ENCODE results near the gene CDKN3. TPM values are rescaled to one million over a fixed set of nuclear protein-coding genes. Genes with fewer than 3 reads are reported as not detected.
"Not testable (repeated sequence)": the region's sequence is repeated elsewhere in the genome, so short reads cannot be mapped to it uniquely, and the experiment has no call there.

CDKN3 gene
- total RNA-seq, 2 donors from 2014 or later, result 3.6 to 11.1 TPM

- no peaks in the 10 kb centered on the region for H3K27me3 ChIP-seq
- no peaks in the 10 kb centered on the region for H3K9me3 ChIP-seq
- TF ChIP-seq, protein P1, sequence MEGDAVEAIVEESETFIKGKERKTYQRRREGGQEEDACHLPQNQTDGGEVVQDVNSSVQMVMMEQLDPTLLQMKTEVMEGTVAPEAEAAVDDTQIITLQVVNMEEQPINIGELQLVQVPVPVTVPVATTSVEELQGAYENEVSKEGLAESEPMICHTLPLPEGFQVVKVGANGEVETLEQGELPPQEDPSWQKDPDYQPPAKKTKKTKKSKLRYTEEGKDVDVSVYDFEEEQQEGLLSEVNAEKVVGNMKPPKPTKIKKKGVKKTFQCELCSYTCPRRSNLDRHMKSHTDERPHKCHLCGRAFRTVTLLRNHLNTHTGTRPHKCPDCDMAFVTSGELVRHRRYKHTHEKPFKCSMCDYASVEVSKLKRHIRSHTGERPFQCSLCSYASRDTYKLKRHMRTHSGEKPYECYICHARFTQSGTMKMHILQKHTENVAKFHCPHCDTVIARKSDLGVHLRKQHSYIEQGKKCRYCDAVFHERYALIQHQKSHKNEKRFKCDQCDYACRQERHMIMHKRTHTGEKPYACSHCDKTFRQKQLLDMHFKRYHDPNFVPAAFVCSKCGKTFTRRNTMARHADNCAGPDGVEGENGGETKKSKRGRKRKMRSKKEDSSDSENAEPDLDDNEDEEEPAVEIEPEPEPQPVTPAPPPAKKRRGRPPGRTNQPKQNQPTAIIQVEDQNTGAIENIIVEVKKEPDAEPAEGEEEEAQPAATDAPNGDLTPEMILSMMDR (IDR thresholded peaks at IDR 0.05), result no peak
- H3K27ac ChIP-seq, result no peak overlapping the region
- H3K36me3 ChIP-seq, result no peaks in the 10 kb centered on the region
- H3K4me3 ChIP-seq, result no peak overlapping the region
- DNase-seq (ENCODE audit: low spot score), result no peak
- H3K4me1 ChIP-seq, result no peaks in the 10 kb centered on the region
Observed at GRCh38 chr14:54451961-54452360, 55.2 kb downstream of the CDKN3 start.

GRCh38 chr14:54453252-54453651 is 56.4 kb downstream of the CDKN3 start:
- TF ChIP-seq, protein P1 (IDR thresholded peaks at IDR 0.05), result no peak
- H3K27ac ChIP-seq, result no peak overlapping the region
- H3K27me3 ChIP-seq, result no peaks in the 10 kb centered on the region
- no peak overlapping the region for H3K4me3 ChIP-seq
- no peak for DNase-seq (ENCODE audit: low spot score)
- H3K36me3 ChIP-seq, result no peaks in the 10 kb centered on the region
- H3K4me1 ChIP-seq, result no peaks in the 10 kb centered on the region
- H3K9me3 ChIP-seq, result no peaks in the 10 kb centered on the region

DNA sequence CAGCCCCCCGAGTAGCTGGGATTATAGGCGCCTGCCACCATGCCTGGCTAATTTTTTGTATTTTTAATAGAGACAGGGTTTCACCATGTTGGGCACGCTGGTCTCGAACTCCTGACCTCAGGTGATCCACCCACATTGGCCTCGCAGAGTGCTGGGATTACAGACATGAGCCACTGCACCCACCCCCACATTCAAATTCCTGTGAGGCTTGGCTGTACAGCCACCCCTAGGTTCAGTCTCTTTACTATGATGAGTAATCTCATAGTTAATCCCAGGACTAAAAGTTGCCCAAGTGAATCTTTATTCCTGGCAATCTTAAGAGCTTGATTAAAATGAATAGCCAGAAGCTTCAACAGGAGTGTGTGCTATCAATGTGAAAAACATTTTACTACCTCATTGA is 57.2 kb downstream of the CDKN3 start:
- H3K36me3 ChIP-seq; H3K4me1 ChIP-seq; DNase-seq (ENCODE audit: low spot score); H3K27ac ChIP-seq; H3K27me3 ChIP-seq; H3K4me3 ChIP-seq; H3K9me3 ChIP-seq: not testable (repeated sequence)

GRCh38 chr14:54455363-54455762 is 58.6 kb downstream of the CDKN3 start:
- Histone ChIP-seq H3K27ac (no peak overlapping the region), H3K9me3 (no peaks in the 10 kb centered on the region), H3K4me3 (no peak overlapping the region), H3K27me3 (no peaks in the 10 kb centered on the region), H3K4me1 (no peaks in the 10 kb centered on the region), H3K36me3 (no peaks in the 10 kb centered on the region)
- TF ChIP-seq, protein P1 (IDR thresholded peaks at IDR 0.05), result no peak
- no peak for DNase-seq (ENCODE audit: low spot score)

DNA sequence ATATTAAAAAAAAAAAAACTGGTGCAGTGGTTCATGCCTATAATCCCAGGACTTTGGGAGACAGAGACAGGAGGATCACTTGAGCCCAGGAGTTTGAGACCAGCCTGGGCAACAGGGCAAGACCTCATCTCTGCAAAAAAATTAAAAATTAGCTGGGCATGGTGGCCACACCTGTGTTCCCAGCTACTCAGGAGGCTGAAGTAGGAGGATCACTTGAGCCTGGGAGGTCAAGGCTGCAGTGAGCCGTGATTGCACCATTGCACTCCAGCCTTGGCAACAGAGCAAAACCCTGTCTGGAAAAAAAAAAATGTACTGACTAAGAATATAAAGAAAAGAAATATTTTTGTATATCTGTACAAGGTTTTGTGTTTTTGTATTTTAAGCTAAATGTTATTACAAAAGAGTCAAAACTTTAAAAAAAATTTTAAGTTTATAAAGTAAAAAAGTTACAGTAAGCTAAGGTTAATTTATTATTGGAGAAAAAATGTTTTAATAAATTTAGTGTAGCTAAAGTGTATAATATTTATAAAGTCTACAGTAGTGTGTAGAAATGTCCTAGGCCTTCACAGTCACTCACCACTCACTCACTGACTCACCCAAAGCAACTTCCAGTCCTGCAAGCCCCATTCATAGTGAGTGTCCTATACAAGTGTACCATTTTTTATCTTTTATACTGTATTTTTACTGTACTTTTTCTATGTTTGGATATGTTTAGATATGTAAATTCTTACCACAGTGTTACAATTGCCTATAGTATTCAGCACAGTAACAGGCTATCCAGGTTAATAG is 60.2 kb downstream of the CDKN3 start:
- not testable (repeated sequence) for H3K9me3 ChIP-seq; H3K4me3 ChIP-seq; H3K27ac ChIP-seq; H3K36me3 ChIP-seq; H3K27me3 ChIP-seq; H3K4me1 ChIP-seq; DNase-seq (ENCODE audit: low spot score)

- Histone ChIP-seq H3K4me1 (no peaks in the 10 kb centered on the region), H3K36me3 (no peaks in the 10 kb centered on the region), H3K27me3 (no peaks in the 10 kb centered on the region), H3K27ac (no peak overlapping the region), H3K9me3 (no peaks in the 10 kb centered on the region), H3K4me3 (no peak overlapping the region)
- TF ChIP-seq, protein P1 (IDR thresholded peaks at IDR 0.05), result no peak
- DNase-seq (ENCODE audit: low spot score), result no peak
Observed at GRCh38 chr14:54457609-54457996, 60.8 kb downstream of the CDKN3 start.

DNA sequence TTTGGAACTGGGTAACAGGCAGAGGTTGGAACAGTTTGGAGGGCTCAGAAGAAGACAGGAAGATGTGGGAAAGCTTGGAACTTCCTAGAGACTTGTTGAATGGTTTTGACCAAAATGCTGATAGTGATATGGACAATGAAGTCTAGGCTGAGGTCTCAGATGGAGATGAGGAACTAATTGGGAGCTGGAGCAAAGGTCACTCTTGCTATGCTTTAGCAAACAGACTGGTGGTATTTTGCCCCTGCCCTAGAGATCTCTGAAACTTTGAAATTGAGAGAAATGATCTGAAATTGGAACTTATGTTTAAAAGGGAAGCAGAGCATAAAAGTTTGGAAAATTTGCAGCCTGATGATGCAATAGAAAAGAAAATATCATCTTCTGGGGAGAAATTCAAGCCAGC is 61.7 kb downstream of the CDKN3 start:
- H3K27ac ChIP-seq; DNase-seq (ENCODE audit: low spot score); H3K4me1 ChIP-seq: not testable (repeated sequence)

More for the DNA sequence above, 61.7 kb downstream of the CDKN3 start:
- H3K36me3 ChIP-seq, H3K9me3 ChIP-seq, H3K4me3 ChIP-seq, H3K27me3 ChIP-seq: not testable (repeated sequence)

Measured in right atrium auricular region (tissue), 2 donors.